LoVo (cell line): ENCODE measurements around the gene SDK1.

Experiments used
- DNase-seq: peaks from one replicate; pipeline ENCODE4 v3.0.0-alpha.2; 2016; ENCODE audit warnings: low spot score

The SDK1 gene

DNA sequence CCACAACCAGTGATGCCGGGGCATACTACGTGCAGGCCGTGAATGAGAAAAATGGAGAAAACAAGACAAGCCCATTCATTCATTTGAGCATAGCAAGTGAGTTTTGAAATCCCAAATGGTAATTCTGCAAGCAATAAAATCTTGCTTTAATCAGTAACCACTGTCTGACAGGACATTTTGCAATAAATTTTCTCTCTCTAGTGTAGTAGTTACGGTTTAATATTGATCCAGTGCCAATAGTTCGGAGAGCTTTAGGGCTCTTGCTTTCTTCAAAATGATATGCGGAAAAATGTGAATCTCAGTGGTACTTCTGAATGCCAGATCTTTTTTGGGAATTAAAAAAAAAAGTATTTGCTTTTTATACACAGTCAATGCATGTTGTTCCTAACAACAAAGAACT is 520.4 kb downstream of the SDK1 start:
- DNase-seq, result no peak

DNA sequence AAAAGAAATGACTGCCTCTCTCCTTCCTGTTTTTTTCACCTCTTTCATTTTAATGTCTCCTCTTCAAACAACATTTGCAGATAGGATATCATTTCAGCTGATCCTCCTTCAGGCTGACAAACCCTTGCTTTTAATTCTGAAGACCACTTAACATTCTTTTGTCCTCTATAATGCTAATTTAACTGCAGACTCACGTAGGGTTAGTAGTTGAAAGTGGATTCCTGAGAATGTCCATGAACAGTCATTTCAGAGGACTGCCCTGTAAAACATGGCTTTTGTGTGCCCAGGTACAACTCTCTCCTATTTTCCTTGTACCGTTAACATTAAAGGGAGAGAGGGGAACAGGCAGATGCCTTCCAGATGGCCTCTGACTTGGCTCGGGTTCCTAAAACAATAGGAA is 524.4 kb downstream of the SDK1 start:
- no peak for DNase-seq

DNA sequence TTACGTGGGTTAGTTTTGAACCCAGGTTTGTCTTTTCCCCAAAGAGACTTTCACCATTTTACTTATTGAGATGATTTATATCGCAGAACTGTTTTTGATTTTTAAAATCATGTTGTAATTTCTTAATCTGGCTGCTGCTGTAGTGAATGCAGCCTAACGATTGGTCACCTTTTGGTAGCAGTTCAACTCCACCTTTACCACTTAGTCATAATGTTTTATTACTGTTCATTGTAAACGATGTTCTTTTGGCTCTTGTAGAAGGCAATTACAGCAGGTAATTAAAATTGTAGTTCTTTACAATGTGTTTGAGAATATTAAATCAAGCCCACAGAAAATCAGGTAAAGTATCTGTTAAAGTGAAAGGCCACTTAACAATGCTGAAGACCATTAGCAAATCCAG is 531.1 kb downstream of the SDK1 start:
- DNase-seq, result no peak

DNA sequence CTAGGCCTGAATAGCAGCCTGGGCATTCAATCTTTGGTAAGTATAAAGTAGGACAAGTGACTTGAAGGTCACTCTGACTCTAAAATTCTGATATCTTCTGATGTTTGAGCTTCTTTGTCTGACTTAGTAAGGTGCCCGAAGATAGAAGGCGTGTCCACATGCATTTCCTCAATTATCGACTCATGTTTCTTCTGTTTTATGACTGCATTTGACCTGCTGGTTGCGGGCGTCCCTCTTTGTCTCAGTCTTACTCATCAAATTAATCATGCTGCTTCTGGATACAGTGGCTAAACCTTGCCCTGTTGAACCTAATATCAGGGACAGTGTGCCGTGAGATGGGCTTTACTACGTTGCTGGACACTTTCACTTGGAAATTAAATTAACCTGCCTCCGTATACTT is 534.1 kb downstream of the SDK1 start:
- DNase-seq, result peak; percentile 12

DNA sequence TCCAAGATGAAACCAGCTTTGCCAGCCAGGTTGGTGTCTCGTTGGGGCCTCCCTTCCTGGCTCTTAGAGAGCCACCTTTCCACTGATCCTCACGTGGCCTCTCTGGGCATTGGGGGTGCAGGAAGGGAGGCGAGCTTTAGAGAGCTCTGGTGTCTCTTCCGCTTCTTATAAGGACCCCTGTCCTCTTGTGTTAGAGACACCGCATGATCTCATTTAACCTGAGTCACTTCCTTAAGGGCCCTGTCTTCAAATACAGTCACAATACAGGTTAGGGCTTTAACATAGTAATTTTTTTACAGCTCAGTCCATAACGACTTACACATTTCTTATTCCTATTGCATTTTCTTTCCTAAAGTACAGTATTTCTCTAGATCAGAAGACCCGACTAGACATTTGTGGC is 535.8 kb downstream of the SDK1 start:
- DNase-seq, result no peak

DNA sequence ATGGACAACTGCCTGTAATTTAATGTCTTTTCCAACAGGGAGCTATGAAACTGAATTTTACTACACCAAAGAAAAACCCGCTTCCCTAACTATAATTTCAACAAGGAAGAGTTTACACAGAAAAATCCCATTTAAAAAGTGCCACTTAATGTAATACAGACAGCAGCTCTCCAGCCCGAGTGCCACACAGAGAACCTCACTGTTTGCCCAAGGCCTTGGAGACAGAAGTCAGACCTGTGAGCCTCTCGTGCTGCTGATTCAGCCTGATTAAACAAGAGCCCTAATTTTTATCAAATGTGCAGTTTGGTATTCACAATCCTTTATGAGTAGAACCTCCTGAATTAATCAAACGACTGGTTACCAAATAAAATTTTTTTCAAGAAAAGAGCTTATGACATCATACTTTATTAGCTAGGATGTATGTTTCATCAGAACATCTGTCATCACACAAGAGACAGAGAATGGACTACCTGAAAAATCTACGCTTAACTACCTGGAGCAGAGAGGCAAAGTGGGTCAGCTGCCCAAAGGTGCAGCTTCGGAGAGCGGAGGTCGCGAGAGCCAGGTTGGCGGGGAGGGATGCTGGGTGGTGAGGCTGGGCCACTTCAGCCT is 543.6 kb downstream of the SDK1 start:
- no peak for DNase-seq

DNA sequence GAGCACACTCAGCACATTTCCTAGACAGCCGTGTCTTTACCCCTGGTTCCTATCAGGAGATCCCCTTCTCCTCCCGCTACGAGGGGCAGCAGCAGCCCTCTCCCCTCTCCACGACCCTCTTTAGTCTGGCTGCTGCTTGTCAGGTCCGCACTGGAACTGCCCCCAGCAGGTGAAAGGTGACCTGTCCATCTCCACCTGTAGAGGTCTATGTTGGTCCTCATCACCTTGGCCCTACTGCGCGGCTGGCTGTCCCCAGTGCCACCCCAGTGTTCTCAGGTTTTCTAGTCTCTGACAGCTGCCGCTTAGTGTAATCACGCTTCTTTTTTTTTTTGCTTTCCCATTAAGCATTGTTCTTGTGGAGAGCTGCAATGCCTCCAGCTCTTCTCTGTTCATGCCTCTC is 545.7 kb downstream of the SDK1 start:
- DNase-seq, result no peak

DNA sequence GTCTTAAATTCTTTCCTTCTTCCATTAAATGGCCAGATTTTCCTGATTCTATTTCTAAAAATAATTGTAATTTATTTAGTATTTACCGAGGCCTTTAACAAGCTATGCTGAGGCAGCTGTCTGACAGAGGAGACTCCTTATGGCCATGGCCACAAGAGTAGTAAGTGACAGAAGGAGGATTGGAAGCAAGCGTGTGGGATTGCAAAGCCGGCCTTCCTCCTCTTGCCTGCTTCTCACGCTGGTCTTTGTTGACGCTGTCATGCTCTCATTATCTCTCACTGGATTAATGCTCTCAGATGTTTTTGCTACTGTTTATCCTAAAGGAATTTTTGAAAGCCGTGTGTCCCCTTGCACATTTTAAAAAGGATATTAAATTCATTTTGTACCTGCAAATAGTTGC is 546.3 kb downstream of the SDK1 start:
- no peak for DNase-seq

DNA sequence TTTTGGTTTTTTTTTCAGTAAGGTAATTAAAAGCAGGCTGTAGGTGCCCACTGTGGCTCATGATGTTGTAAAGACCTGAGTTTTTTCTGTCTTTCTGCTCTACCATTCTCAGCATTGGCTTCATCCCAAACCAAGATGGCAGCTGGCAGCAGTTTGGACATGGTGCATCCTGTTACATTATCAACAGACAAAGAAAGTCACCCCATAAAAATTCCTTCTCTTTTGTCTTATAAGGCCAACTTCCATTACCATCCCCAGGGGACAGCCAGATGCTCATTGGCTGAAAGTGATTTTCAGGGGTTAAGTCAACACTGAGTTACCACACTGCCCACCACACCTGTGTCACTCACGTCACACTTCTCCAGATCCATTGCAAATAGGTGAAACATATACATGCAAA is 558.4 kb downstream of the SDK1 start:
- DNase-seq, result no peak

DNA sequence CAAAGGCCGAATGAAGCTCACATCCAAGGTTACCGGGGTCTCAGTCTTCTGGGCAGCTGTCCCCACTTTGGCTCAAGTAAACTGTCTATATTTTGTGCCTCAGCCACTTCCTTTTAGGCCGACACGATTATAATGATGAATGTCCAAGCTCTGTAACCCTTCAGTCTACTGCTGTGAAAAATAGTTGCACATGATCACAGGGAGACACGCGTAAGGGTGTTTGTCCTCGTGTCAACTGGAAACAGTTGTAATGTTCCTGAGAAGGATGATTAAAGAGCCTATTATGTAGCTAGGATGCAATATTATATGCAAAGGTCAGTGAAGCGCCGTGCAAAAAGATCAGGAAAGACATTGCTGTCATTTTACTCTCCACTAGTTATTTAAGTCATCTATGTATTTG is 559.9 kb downstream of the SDK1 start:
- no peak for DNase-seq

DNA sequence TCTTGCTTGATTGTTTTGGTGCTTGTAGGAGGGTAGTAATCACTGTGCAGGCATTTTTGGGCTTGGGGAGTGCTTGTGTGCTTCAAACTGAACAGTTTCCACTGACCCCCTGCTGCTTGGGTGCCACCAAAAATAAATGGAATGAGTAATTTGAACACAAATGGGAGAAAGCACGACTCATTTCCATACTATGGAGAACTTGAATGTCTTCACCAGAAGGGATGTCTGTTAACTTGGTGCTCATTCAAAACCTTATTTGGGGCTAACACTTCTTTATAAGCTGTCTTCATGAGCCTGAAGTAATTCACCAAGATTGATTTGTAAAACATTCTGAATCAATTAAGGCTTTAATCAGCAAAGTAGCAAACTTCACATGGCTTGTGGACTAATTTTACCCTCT is 560.3 kb downstream of the SDK1 start:
- no peak for DNase-seq

DNA sequence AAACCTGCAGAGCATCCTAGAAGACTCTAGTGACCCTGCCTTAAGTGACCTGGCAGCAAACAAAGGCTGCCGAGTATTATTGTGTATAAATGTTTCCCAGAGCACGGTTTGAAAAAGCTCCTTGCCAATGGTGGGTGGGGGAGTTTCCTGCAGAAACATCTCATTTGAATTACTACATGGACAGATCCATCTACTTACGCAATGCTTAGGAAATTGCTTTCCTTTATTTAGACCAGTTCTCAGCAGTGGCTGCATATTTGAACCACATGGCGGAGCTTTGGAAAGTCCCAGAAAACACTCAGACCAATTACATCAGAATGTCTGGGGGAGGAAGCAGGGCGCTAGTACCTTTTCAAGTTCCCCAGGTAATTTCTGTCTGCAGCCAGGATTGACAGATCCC is 560.9 kb downstream of the SDK1 start:
- no peak for DNase-seq

DNA sequence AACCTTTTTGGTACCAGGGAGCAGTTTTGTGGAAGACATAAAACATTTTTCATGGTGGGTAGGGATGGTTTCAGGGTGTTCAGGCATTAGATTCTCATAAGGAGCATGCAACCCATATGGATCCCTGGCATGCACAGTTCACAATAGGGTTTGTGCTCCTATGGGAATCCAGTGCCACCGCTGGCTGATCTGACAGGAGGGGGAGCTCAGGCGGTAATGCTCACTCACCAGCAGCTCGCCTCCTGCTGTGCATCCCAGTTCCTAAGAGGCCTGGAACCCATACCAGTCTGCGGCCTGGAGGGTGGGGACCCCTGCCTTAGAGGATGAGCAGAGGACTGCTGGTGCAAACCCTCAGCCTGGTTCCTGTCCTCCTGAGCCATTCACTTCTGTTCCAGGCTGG is 561.7 kb downstream of the SDK1 start:
- no peak for DNase-seq

DNA sequence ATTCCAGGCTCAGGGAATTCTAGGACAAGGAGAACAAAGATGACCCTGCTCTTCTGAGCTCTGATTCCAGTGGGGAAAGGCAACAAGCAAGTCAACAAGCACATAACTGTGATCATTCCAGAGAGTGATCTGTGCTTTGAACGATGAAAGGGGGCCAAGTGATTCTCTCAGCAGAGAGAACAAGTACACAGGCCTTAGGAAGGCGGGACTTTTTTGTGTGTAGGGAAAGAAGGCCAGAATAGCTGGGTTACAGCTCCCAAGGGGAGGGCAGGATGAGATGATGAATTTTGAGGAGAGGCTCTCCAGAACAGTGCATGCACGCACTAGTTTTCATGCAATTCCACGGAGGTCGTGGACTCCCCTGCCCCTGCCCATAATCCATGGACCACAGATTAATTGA is 565.2 kb downstream of the SDK1 start:
- no peak for DNase-seq

DNA sequence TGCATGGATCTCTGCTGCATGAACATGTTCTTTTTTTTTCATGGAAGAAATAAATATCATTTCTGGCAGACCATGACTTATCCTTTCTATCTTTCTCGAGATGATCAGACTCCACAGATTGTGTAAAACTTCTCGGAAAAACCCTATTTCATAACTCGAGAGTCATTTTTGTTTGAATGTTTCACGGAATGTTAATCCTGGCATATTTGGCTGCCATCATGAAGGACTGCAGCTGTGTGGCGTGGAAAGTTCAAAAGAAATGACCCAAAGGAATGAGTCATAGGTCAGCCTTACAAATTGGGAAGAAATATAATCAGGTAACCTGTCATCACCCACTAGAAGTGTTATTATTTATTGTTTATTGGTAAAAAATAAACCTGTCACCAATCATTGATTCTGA is 566.8 kb downstream of the SDK1 start:
- DNase-seq, result no peak

DNA sequence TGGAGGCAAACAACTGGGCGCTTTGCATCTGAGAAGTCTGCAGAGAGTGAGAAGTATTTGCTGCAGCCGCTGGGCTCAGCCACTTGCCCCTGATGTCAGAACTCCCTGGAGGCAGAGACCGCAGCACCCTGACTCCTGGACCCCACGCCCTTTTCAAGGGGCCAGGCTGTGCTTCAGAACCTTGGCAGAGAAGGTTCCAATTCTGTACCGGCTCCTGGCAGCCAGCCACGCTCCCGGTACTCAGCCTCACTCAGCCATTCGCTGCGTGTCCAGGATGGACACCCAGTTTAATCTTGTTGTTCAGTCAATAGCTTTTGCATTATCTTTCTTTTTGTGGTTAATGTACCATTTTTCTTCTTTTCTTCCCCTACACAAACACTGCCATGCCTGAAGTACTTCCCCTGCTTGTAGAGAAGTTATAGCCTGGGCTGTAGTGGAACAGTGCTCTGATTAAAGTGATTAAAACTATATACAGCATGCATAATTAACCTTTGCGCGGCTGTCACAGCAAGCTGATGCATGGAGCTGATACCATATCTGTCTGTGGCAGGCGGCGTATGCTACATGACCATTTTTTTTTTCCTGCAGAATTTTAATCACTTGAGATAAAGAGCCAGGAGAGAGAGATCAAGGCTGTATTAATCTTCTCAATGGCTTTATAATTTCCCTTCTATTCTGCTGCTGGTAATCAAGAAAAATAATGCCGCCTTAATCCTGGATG is 578.5 kb downstream of the SDK1 start:
- DNase-seq, result no peak

DNA sequence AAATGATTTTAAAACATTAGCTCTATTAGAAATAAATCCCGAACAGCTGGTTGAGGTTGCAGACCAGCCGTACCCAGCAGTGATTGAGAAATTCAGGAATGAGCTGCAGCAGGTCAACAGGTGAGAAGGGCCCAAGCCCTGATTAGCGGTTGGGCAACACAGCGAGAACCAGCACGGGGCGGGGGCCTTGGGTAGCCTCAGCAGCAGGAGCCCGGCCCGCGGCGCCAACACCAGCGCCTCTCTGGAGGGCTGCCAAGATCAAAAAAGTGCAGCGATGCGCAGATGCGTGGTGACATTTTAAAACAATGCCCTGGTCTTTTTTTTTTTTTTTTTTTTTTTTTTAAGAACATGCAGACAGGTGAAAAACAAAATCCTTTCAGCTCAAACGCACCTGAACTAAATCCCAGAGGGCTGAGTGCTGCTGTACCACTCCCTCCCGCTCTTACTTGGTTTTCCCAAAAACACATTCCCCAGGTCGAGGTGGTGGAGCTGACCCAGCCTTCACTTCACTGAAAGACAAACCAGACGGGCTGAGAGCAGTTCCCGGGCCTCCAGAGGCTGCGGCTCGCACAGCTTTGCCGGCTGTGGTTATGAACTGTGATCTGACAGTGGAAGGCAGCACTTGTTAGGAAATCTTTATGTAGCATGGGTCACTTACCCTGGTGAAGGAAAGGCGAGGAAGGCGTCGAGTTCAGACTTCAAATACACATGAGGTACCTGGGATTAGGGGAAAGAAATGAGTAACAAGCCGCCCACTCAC is 579.4 kb downstream of the SDK1 start:
- no peak for DNase-seq

DNA sequence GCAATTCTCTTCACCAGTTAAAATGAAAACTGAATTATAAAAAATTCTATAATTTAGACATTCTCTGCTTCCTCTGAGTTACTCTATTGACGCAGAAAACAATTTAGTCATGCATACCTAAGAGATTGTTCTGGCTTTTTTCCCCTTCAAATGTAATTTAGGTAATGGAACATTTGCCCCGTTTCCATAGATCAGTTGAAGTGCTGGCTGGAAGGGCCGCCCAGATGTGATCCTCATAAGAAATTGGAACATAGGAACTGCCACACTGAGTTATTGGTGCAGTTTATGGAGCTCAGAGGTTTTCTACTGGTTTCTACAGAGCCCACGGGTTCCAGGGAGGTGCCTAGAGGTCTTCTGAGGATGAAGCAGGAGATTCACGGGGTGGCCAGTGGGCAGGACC is 581.7 kb downstream of the SDK1 start:
- no peak for DNase-seq

DNA sequence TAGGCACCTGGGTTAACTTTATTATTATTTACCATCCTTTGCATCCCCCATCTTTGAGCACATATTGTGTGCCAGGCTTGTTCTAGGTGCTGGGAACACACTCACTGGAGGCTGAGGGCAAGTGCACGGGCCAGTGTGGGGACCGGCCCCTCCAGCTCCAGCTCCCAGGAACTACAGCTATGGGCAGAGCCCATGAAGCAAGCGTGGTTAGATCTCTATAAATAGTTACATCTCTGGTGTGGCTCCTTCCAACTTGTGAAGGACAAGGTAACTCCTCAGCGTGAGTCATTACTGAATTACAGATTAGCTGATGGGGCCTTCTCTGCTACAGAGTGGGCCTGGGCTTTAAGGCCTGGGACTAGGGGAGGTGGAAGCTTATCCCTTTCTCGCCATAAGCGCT is 583.5 kb downstream of the SDK1 start:
- DNase-seq, result no peak

DNA sequence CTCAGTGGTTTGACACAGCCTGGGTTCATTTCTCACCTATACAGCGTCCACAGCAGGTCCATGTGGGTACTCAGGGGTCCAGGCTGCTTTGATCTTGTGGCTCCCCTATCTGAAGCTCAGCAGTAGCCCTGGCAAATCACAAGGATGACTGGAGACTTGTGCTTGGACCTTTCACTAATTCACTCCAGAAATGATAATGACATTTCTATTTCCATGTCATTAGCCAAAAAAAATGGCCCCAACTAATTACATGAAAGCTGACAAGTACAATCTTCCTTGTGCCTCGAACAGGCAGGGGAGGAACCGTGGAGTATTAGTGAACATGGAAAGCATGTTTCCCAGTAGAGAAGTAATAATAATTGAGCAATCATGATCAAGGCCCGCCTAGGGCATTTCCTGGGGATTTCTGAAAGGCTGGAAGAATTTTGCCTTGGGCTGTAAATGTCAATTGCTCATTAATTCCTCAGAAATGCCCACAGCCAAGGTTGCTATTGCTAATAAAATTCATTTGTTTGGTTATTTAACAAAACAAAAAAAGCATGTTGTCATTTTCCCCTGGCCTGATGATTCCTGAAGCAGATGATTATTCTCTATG is 586.1 kb downstream of the SDK1 start:
- no peak for DNase-seq

DNA sequence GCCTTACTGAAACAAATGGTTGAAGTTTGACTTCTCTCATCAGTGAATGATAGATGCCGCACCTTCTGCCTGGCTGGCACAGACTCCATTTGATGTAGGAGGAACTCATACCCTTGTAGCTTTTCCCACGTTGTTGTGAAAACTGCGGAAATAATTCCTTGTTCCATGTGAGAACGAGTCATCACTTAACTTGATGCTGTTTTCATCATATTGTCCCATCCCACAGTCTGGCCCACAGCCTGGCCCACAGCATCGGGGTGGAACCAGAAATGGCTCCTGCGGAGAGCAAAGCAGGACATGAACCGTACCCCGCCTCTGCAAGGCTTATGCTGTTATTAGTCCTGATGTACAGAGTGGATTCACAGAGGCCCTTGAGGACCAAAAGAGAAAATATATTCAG is 587.0 kb downstream of the SDK1 start:
- DNase-seq, result no peak

DNA sequence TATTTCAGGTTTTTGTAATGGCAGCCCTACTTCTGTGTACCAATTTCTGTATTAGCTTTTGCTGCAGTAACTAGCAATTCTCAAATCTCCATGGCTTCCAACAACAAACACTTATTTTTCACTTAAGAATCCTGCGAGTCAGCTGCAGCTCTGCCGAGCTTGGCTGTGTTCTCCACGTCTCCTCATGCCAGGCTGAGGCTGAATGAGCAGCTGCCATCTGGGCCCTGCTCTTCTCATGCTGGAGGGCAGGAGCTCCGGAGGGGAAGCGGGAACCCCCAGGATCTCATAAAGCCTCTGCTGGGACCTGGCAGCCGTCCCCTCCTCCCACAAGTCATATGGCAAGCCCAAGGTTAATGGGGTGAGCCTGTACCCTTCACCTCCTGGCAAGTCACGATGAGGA is 591.1 kb downstream of the SDK1 start:
- no peak for DNase-seq

DNA sequence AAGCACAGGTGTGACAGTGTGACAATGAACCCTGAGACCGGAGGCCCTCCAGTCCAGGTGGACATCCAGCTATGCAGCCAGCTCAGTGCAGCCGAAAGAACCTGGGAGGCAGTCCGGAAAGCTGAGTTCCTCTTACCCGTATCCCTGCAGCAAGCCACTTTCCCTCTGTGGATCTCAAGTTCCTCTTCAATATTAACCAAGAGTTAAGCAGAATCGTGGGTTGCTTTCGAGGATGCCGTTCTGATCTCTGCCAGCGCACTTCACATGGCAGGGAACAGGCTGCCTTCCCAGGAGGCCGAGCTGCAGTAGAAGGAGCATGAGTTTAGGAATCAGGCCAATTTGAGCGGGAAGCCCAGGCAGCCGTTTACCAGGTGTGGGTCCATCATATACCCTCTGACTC is 591.6 kb downstream of the SDK1 start:
- no peak for DNase-seq
